ENCODE results near the gene NACA.
A peak's percentile ranks its signal among the peaks of the same experiment; 100 is the strongest.
"Not testable (repeated sequence)": the region's sequence is repeated elsewhere in the genome, so short reads cannot be mapped to it uniquely, and the experiment has no call there.

Gene NACA

GRCh38 chr12:56713345-56713744 is 11.8 kb downstream of the NACA start:
- H3K4me1 ChIP-seq (ENCODE audit: insufficient read depth, low read length), result peaks cover 16% of the 10 kb centered on the region
- H3K27ac ChIP-seq (ENCODE audit: low read depth, low read length), result no peak overlapping the region
- no peak overlapping the region for H3K9ac ChIP-seq (ENCODE audit: low read length)
- no peak overlapping the region for H3K4me3 ChIP-seq (ENCODE audit: low read depth in 1 of 2, low read length in 2 of 2)
- H3K36me3 ChIP-seq (ENCODE audit: insufficient read depth, low read length), result peaks cover 40% of the 10 kb centered on the region
- H3K9me3 ChIP-seq (ENCODE audit: low read length), result no peaks in the 10 kb centered on the region
- H3K27me3 ChIP-seq (ENCODE audit: control insufficient read depth in 1 of 2, insufficient read depth in 2 of 2, low read length in 2 of 2), result no peaks in the 10 kb centered on the region

GRCh38 chr12:56709759-56710376 is 15.2 kb downstream of the NACA start:
- no peaks in the 10 kb centered on the region for H3K4me1 ChIP-seq (ENCODE audit: insufficient read depth, low read length)
- H3K4me3 ChIP-seq (ENCODE audit: low read depth in 1 of 2, low read length in 2 of 2), result no peak overlapping the region

GRCh38 chr12:56704522-56704921 is 20.6 kb downstream of the NACA start:
- not testable (repeated sequence) for H3K27ac ChIP-seq (ENCODE audit: low read depth, low read length); H3K9ac ChIP-seq (ENCODE audit: low read length); H3K9me3 ChIP-seq (ENCODE audit: low read length)

More at GRCh38 chr12:56709759-56710376, 15.2 kb downstream of the NACA start:
- Histone ChIP-seq H3K27ac (ENCODE audit: low read depth, low read length) (no peak overlapping the region), H3K27me3 (ENCODE audit: control insufficient read depth in 1 of 2, insufficient read depth in 2 of 2, low read length in 2 of 2) (no peaks in the 10 kb centered on the region), H3K36me3 (ENCODE audit: insufficient read depth, low read length) (peaks cover 35% of the 10 kb centered on the region), H3K9me3 (ENCODE audit: low read length) (no peaks in the 10 kb centered on the region), H3K9ac (ENCODE audit: low read length) (no peak overlapping the region)

GRCh38 chr12:56699020-56699661 is 26.0 kb downstream of the NACA start:
- no peaks in the 10 kb centered on the region for H3K27me3 ChIP-seq (ENCODE audit: control insufficient read depth in 1 of 2, insufficient read depth in 2 of 2, low read length in 2 of 2)
- H3K4me1 ChIP-seq (ENCODE audit: insufficient read depth, low read length), result no peaks in the 10 kb centered on the region
- no peak overlapping the region for H3K4me3 ChIP-seq (ENCODE audit: low read depth in 1 of 2, low read length in 2 of 2)
- H3K27ac ChIP-seq (ENCODE audit: low read depth, low read length), result no peak overlapping the region
- H3K9me3 ChIP-seq (ENCODE audit: low read length), result no peaks in the 10 kb centered on the region
- H3K36me3 ChIP-seq (ENCODE audit: insufficient read depth, low read length), result no peaks in the 10 kb centered on the region
- H3K9ac ChIP-seq (ENCODE audit: low read length), result no peak overlapping the region

More at GRCh38 chr12:56704522-56704921, 20.6 kb downstream of the NACA start:
- not testable (repeated sequence) for H3K36me3 ChIP-seq (ENCODE audit: insufficient read depth, low read length); H3K27me3 ChIP-seq (ENCODE audit: control insufficient read depth in 1 of 2, insufficient read depth in 2 of 2, low read length in 2 of 2); H3K4me1 ChIP-seq (ENCODE audit: insufficient read depth, low read length); H3K4me3 ChIP-seq (ENCODE audit: low read depth in 1 of 2, low read length in 2 of 2)

GRCh38 chr12:56695327-56696101 is 29.6 kb downstream of the NACA start:
- Histone ChIP-seq H3K27me3 (ENCODE audit: control insufficient read depth in 1 of 2, insufficient read depth in 2 of 2, low read length in 2 of 2) (no peaks in the 10 kb centered on the region), H3K27ac (ENCODE audit: low read depth, low read length) (no peak overlapping the region), H3K4me3 (ENCODE audit: low read depth in 1 of 2, low read length in 2 of 2) (no peak overlapping the region), H3K4me1 (ENCODE audit: insufficient read depth, low read length) (no peaks in the 10 kb centered on the region), H3K36me3 (ENCODE audit: insufficient read depth, low read length) (no peaks in the 10 kb centered on the region), H3K9me3 (ENCODE audit: low read length) (no peaks in the 10 kb centered on the region), H3K9ac (ENCODE audit: low read length) (no peak overlapping the region)

- no peak overlapping the region for H3K27ac ChIP-seq (ENCODE audit: low read depth, low read length)
- H3K36me3 ChIP-seq (ENCODE audit: insufficient read depth, low read length), result no peaks in the 10 kb centered on the region
- H3K9ac ChIP-seq (ENCODE audit: low read length), result no peak overlapping the region
- H3K9me3 ChIP-seq (ENCODE audit: low read length), result no peaks in the 10 kb centered on the region
- no peak overlapping the region for H3K4me3 ChIP-seq (ENCODE audit: low read depth in 1 of 2, low read length in 2 of 2)
- H3K4me1 ChIP-seq (ENCODE audit: insufficient read depth, low read length), result peaks cover 3% of the 10 kb centered on the region
- no peaks in the 10 kb centered on the region for H3K27me3 ChIP-seq (ENCODE audit: control insufficient read depth in 1 of 2, insufficient read depth in 2 of 2, low read length in 2 of 2)
Measured at GRCh38 chr12:56694161-56694560, 30.9 kb downstream of the NACA start.

- Histone ChIP-seq H3K4me3 (ENCODE audit: low read depth in 1 of 2, low read length in 2 of 2) (peak overlapping the region; percentile 60 to 82), H3K36me3 (ENCODE audit: insufficient read depth, low read length) (no peaks in the 10 kb centered on the region), H3K9ac (ENCODE audit: low read length) (peak overlapping the region; percentile 67), H3K27ac (ENCODE audit: low read depth, low read length) (peak overlapping the region; percentile 98), H3K27me3 (ENCODE audit: control insufficient read depth in 1 of 2, insufficient read depth in 2 of 2, low read length in 2 of 2) (no peaks in the 10 kb centered on the region), H3K9me3 (ENCODE audit: low read length) (no peaks in the 10 kb centered on the region), H3K4me1 (ENCODE audit: insufficient read depth, low read length) (peaks cover 19% of the 10 kb centered on the region)
Measured at GRCh38 chr12:56688846-56689109, 36.3 kb downstream of the NACA start.

GRCh38 chr12:56688129-56688845 is 36.8 kb downstream of the NACA start, which contains the start of gene PTGES3:
Gene PTGES3 (minus strand): TSS chr12:56688284. CDS start chr12:56687999, 285 bp downstream.
- Histone ChIP-seq H3K9me3 (ENCODE audit: low read length) (no peaks in the 10 kb centered on the region), H3K36me3 (ENCODE audit: insufficient read depth, low read length) (no peaks in the 10 kb centered on the region), H3K9ac (ENCODE audit: low read length) (peak within 1 kb of the TSS; percentile 93), H3K4me3 (ENCODE audit: low read depth in 1 of 2, low read length in 2 of 2) (peak within 1 kb of the TSS; percentile 90 to 93), H3K4me1 (ENCODE audit: insufficient read depth, low read length) (peaks cover 19% of the 10 kb centered on the region), H3K27ac (ENCODE audit: low read depth, low read length) (peak within 1 kb of the TSS; percentile 100), H3K27me3 (ENCODE audit: control insufficient read depth in 1 of 2, insufficient read depth in 2 of 2, low read length in 2 of 2) (no peaks in the 10 kb centered on the region)

GRCh38 chr12:56687223-56688128 is 37.6 kb downstream of the NACA start:
- Histone ChIP-seq H3K9ac (ENCODE audit: low read length) (peak overlapping the region; percentile 93), H3K36me3 (ENCODE audit: insufficient read depth, low read length) (no peaks in the 10 kb centered on the region), H3K27ac (ENCODE audit: low read depth, low read length) (peak overlapping the region; percentile 100), H3K4me3 (ENCODE audit: low read depth in 1 of 2, low read length in 2 of 2) (peak overlapping the region; percentile 90 to 93), H3K9me3 (ENCODE audit: low read length) (no peaks in the 10 kb centered on the region), H3K4me1 (ENCODE audit: insufficient read depth, low read length) (peaks cover 19% of the 10 kb centered on the region), H3K27me3 (ENCODE audit: control insufficient read depth in 1 of 2, insufficient read depth in 2 of 2, low read length in 2 of 2) (no peaks in the 10 kb centered on the region)

- Histone ChIP-seq H3K27ac (ENCODE audit: low read depth, low read length) (peak overlapping the region; percentile 49), H3K27me3 (ENCODE audit: control insufficient read depth in 1 of 2, insufficient read depth in 2 of 2, low read length in 2 of 2) (no peaks in the 10 kb centered on the region), H3K4me1 (ENCODE audit: insufficient read depth, low read length) (peaks cover 19% of the 10 kb centered on the region), H3K4me3 (ENCODE audit: low read depth in 1 of 2, low read length in 2 of 2) (peak overlapping the region in 1 of 2 donors; percentile 51), H3K9me3 (ENCODE audit: low read length) (no peaks in the 10 kb centered on the region), H3K36me3 (ENCODE audit: insufficient read depth, low read length) (peaks cover 5% of the 10 kb centered on the region), H3K9ac (ENCODE audit: low read length) (no peak overlapping the region)
Measured at GRCh38 chr12:56684745-56685359, 40.2 kb downstream of the NACA start.
